ENCODE results near the gene NKX1-1. TPM values are rescaled to one million over a fixed set of nuclear protein-coding genes. Genes with fewer than 3 reads are reported as not detected.

NKX1-1 gene
- total and polyA plus RNA-seq, 8 donors, result not detected

DNA sequence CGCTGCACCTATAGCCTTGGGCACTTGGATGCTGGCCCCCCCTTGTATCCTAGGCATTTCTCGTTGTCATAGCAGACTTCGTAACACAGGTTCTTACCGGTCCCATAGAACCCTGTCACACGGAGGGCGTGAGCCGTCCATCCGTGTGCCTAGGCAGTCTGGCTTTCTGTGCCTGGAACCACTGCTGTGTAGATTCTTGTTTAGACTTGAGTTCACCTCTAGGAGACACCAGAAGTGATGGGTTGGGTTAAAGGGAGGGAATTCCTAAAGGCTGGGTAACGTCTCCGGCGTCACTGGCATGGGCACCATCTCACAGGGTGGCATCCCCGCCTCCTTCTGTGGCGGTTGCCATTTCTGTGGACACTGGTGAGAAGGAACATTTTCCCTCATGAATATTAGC is 13.5 kb upstream of the NKX1-1 start:
- peaks cover 13 to 95% of the 10 kb centered on the region in 2 donors for H3K27me3 ChIP-seq
- no peaks in the 10 kb centered on the region for H3K36me3 ChIP-seq
- H3K4me3 ChIP-seq, result no peak overlapping the region
- H3K9me3 ChIP-seq, result no peaks in the 10 kb centered on the region
- ATAC-seq (no peak), DNase-seq (peak in 1 of 4 donors; percentile 39)
- H3K4me1 ChIP-seq, result no peaks in the 10 kb centered on the region
- intact Hi-C loops (cut with DNase I), result no loop called here
- H3K27ac ChIP-seq, result no peak overlapping the region
- TF ChIP-seq, protein P1, sequence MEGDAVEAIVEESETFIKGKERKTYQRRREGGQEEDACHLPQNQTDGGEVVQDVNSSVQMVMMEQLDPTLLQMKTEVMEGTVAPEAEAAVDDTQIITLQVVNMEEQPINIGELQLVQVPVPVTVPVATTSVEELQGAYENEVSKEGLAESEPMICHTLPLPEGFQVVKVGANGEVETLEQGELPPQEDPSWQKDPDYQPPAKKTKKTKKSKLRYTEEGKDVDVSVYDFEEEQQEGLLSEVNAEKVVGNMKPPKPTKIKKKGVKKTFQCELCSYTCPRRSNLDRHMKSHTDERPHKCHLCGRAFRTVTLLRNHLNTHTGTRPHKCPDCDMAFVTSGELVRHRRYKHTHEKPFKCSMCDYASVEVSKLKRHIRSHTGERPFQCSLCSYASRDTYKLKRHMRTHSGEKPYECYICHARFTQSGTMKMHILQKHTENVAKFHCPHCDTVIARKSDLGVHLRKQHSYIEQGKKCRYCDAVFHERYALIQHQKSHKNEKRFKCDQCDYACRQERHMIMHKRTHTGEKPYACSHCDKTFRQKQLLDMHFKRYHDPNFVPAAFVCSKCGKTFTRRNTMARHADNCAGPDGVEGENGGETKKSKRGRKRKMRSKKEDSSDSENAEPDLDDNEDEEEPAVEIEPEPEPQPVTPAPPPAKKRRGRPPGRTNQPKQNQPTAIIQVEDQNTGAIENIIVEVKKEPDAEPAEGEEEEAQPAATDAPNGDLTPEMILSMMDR (IDR thresholded peaks at IDR 0.05), result no peak

DNA sequence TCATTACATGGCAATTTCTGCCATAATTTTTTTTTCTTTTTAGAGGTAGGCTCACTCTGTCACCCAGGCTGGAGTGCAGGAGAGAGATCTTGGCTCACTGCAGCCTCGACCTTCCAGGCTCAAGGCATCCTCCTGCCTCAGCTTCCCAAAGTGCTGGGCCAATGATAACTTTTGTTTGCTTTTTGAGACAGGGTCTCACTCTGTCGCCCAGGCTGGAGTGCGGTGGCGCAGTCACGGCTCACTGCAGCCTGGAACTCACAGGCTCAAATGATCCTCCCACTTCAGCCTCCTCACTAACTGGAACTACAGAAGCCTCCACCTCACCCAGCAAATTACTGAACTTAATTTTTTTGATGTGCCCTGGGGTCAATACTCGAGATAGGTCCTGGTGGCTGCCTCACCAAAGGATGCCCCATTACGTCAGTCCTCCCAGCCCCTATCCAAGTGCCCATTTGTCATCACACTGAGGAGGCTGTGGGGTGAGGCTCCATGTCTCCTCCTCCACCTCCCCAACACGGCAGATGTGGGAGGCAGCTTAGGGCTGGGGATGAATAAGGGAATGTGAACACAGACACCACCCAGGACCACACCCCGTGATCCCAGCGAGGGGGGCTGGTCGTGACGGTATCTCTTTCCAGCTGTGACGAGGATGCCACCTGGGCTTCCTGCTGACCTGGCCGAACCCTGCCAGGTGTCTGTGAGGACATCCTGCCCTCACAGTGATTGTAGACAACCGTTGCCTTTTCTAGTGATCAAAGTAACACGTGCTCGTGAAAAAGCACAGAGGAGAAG is 12.4 kb upstream of the NKX1-1 start:
- H3K27ac ChIP-seq, result no peak overlapping the region
- ATAC-seq, result no peak
- TF ChIP-seq, protein P1 (IDR thresholded peaks at IDR 0.05), result no peak
- H3K4me3 ChIP-seq, result no peak overlapping the region
- H3K27me3 ChIP-seq, result peaks cover 19 to 95% of the 10 kb centered on the region in 2 donors
- no peaks in the 10 kb centered on the region for H3K9me3 ChIP-seq
- intact Hi-C loops (cut with DNase I), result no loop called here
- no peaks in the 10 kb centered on the region for H3K36me3 ChIP-seq
- peak in 2 of 4 donors; percentile 7 to 46 for DNase-seq
- no peaks in the 10 kb centered on the region for H3K4me1 ChIP-seq

DNA sequence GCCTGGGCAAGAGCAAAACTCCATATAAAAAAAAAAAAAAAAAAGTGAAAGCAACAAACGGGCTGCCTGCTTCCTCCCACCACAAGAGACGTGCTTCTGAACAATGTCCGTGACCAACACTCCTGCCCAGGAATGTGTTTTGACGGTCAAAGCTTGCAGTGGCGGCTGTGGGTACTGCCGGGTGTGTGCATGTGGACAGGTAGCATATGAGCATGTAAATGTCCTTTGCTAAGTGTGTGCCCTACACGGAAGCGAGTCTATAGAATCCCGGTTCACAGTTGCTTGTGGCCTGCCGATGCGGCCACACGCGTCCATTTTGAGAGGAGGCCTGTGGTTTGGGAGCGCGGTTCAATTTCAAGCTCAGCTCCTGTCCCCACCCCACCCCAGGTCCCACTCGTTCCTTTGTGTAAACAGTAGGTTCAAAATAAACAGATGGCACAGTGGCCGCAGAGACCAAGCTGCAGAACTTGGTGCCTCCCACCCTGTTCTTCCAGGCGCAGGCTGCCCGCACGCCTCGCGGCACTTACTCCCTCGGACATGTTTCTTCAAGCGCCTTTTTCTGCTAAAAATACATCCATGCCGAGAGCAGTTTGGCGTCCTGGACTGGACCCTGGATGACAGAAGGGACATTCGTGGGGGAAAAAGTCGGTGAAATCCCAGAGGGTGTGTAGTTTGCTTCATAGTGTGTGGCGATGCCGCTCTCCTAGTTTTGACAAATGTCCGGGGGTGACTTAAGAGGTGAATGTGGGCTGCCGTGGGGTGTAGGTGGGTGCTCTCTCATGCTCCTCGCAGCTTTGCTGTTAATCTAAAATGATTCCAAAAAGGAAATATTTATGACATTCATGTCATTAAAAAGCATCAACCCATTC is 11.5 kb upstream of the NKX1-1 start:
- Histone ChIP-seq H3K27me3 (peaks cover 28 to 97% of the 10 kb centered on the region in 2 donors), H3K9me3 (no peaks in the 10 kb centered on the region), H3K36me3 (no peaks in the 10 kb centered on the region), H3K27ac (no peak overlapping the region), H3K4me3 (no peak overlapping the region), H3K4me1 (no peaks in the 10 kb centered on the region)
- intact Hi-C loops (cut with DNase I), result no loop called here
- no peak for ATAC-seq
- TF ChIP-seq, protein P1 (IDR thresholded peaks at IDR 0.05), result no peak
- DNase-seq, result peak in 2 of 4 donors; percentile 9 to 43

DNA sequence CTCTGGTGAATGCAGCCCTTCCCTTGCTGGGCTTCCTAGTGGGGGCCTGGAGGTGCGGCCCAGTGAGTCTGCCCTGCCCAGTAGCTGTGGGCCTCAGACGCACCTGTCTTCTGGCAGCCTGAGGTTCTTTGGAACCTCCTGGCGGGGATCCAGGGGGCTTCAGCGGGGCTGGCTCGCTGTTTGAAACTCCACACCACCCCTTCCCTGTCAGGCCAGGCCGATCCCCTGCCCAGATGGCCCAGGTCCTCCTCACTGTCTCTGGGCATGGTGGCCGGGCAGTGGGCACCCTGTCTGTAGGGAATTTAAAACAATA is 10.7 kb upstream of the NKX1-1 start:
- no peak overlapping the region for H3K4me3 ChIP-seq
- no peaks in the 10 kb centered on the region for H3K36me3 ChIP-seq
- H3K9me3 ChIP-seq, result no peaks in the 10 kb centered on the region
- intact Hi-C loops (cut with DNase I), result no loop called here
- peaks cover 35 to 97% of the 10 kb centered on the region in 2 donors for H3K27me3 ChIP-seq
- ATAC-seq, result no peak
- peak in 2 of 4 donors; percentile 13 to 43 for DNase-seq
- TF ChIP-seq, protein P1 (IDR thresholded peaks at IDR 0.05), result no peak
- no peak overlapping the region for H3K27ac ChIP-seq
- no peaks in the 10 kb centered on the region for H3K4me1 ChIP-seq
